Measurements from ENCODE around the gene VWA7.

Gene VWA7, protein sequence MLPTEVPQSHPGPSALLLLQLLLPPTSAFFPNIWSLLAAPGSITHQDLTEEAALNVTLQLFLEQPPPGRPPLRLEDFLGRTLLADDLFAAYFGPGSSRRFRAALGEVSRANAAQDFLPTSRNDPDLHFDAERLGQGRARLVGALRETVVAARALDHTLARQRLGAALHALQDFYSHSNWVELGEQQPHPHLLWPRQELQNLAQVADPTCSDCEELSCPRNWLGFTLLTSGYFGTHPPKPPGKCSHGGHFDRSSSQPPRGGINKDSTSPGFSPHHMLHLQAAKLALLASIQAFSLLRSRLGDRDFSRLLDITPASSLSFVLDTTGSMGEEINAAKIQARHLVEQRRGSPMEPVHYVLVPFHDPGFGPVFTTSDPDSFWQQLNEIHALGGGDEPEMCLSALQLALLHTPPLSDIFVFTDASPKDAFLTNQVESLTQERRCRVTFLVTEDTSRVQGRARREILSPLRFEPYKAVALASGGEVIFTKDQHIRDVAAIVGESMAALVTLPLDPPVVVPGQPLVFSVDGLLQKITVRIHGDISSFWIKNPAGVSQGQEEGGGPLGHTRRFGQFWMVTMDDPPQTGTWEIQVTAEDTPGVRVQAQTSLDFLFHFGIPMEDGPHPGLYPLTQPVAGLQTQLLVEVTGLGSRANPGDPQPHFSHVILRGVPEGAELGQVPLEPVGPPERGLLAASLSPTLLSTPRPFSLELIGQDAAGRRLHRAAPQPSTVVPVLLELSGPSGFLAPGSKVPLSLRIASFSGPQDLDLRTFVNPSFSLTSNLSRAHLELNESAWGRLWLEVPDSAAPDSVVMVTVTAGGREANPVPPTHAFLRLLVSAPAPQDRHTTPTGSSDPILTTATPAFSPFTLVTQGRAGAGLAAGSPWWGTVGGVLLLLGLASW

DNA sequence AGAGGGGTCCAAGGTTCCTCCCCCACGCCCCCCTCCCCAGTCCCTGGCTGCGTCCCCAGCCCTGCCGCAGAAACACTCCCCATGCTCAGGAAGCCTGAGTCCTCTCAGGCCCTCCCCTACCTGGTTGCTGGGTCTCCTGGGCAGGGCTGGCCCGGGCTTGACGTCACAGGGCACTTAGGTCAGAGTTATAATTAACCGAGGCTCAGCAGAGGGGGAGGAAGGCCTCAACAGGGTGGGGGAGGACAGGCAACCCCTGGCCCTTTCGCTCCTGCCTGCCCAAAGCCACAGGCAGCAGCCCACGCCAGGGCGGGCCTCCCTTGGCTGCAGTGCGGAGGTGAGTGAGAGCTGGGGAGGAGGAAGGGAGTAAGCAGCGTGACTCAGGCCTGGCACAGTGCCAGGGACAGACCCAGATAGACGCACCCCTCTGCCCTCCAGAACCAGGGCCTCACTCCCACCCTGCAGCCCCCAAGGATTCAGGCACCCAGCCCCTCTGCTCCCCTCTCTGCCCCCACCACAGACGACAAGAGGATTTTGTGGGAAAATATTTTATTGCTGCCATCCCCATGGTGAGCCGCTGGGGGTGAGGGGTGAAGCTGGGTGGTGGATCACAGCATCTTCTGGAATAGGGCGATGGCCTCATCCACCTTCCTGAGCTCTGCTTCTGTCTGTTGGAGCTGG, at the start of gene VWA7:
Gene VWA7 (minus strand): TSS at position 340 of the 678 bp plus-strand sequence. CDS start 549 bp downstream, outside the sequence.
- TF ChIP-seq GATA3 (IDR thresholded peaks at IDR 0.05; ENCODE audit: low read depth, low read length), result no peak
- TF ChIP-seq GATA2 (IDR thresholded peaks at IDR 0.05; ENCODE audit: low read depth, low read length), result no peak

DNA sequence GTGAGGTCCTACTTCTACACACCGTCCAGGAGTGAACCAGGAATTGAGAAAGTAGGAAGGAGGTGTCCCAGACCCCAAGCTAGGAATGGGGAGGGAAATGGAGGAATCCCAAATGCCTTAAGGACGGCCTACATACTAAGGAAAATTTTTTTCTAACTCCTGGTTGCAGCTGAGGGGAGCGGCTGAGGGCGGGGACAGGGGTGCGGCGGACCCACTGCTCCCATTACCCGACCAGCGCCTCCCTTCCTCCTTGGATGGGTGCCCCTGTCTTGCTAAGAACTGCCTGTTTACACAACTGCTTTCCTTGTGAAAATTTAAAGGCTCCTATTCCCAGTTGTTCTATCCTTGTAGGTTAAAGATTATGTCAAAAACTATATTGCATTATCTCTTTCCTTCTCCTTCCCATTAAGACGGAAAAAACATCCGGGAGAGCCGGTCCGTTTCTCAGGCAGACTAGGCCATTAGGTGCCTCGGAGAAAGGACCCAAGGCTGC, 49.7 kb upstream of the VWA7 start:
- TF ChIP-seq GATA3 (IDR thresholded peaks at IDR 0.05; ENCODE audit: low read depth, low read length), result no peak
- no peak for TF ChIP-seq GATA2 (IDR thresholded peaks at IDR 0.05; ENCODE audit: low read depth, low read length)

DNA sequence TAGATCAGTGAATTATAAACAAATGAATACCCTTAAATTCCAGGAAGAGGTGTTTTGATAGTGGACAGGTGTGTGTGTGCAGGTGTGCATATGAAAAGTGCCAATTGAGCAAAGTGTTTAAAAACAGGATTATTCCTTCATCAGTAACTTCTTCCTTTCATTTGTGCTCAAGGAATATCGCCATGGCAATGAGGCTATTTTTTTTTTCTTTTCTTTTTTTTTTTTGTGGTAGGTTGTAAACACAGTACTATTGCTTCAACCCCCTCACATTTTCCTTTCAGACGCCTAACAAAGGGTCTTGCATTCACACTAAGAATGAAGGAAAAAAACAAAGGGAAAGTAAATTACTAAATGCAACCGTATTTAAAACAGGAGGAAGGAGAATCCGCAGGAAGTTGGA, 48.4 kb upstream of the VWA7 start:
- TF ChIP-seq GATA2 (IDR thresholded peaks at IDR 0.05; ENCODE audit: low read depth, low read length), result no peak
- TF ChIP-seq GATA3 (IDR thresholded peaks at IDR 0.05; ENCODE audit: low read depth, low read length), result no peak

DNA sequence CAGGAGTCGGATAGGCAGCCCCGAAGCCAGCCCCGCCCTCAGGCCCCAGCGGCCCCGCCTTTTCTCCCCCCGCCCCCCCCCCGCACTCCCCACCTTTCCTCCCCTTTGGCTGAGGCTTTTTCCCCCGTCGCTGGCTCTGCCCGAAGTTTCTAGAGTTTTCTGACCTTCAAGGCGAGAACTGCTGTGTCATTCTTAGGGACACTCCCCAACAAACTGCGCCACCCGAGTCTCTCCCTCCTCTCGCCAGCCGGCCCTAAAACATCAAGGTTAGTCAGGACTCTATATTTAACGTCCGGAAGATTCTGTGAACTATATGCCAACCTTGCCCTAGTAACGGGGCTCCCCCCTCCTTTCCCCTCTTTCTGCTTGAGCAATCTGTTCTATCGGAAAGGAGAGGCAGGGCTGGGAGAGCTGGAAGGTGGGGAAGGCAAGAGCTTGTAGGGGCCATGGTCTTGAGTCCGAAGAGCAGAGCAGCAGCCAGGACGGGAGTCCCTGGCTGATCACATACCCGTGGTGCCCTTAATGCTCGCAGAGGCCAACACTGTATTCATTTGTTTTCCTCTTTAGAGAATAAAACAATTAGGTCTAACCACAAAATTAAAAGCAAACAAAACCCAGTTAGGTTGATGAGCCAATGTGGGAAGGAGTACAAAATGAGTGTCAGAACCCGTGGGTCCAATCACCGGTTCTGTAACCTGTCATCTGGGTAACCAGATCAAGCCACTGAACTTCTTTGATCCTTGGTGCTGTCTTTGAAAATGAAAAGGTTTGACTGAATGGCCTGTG, 45.1 kb upstream of the VWA7 start:
- TF ChIP-seq GATA2 (IDR thresholded peaks at IDR 0.05; ENCODE audit: low read depth, low read length) (no peak), GATA3 (IDR thresholded peaks at IDR 0.05; ENCODE audit: low read depth, low read length) (no peak)

DNA sequence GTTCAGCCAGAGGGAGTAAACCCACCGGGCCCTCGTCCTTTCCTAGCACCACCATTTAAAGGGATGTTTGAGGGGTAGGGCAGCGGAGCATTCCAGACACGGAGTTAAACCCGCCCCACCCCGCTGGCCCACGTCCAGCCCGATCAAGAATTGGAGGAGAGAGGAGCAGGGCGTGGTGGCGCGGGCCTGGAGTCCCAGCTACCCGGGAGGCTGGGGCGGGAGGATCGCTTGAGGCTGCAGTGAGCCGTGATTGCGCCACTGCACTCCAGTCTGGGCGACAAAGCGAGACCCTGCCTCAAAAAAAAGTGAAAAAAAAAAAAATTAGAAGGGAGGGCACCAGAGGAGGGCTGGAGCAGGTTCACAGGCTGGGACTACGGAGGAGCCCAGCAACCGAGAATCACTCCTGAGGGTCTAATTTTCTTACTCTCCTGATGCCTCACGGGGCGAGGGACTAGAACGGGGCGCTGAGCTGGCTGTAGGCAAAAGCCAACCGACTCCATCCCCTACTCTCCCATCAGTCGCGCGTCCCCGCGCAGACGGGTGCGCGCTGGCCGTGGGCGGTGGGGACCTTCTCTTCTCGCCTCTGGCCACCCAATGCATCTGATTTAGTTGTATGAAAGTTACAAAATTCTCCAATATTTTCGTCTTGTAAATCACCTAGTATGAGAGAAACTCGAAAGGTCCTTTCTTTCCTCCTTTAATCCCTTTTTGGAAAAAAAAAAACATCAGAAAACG, 44.3 kb upstream of the VWA7 start:
- TF ChIP-seq GATA2 (IDR thresholded peaks at IDR 0.05; ENCODE audit: low read depth, low read length), result no peak
- no peak for TF ChIP-seq GATA3 (IDR thresholded peaks at IDR 0.05; ENCODE audit: low read depth, low read length)

DNA sequence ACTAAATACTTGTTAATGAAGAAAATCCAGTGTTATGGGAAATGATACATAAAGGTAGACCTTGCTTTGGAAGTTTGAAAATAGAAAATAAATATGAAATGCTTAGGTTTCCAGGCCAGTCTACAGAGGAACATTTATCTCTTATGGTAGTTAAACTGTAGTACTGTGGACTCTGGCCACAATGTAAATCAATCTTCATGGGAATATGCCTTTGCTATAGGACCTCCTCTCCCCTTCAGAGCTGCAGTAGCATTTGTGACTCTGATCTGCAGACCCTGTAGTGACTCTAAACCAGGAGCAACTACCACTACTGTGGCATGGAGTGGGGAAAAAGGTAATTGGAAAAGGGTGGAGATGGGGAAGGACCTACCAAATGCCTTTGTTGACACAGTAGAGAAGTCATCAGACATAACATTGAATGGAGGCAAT, 42.8 kb upstream of the VWA7 start:
- TF ChIP-seq GATA2 (IDR thresholded peaks at IDR 0.05; ENCODE audit: low read depth, low read length) (no peak), GATA3 (IDR thresholded peaks at IDR 0.05; ENCODE audit: low read depth, low read length) (no peak)

DNA sequence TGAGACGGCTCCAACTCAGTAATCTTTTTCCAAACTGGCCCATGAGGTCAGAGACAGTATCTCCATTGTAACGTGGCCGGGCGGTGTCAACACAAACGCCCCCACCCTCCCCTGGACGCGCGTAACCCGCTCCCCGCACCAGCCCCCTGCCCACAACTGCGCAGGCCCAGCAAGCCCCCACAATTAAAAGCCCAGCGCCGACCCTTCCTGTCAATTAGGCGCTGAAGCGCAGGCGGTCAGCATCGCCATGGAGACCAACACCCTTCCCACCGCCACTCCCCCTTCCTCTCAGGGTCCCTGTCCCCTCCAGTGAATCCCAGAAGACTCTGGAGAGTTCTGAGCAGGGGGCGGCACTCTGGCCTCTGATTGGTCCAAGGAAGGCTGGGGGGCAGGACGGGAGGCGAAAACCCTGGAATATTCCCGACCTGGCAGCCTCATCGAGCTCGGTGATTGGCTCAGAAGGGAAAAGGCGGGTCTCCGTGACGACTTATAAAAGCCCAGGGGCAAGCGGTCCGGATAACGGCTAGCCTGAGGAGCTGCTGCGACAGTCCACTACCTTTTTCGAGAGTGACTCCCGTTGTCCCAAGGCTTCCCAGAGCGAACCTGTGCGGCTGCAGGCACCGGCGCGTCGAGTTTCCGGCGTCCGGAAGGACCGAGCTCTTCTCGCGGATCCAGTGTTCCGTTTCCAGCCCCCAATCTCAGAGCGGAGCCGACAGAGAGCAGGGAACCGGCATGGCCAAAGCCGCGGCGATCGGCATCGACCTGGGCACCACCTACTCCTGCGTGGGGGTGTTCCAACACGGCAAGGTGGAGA, 38.1 kb upstream of the VWA7 start, which contains the start of the genes HSPA1A and HSPA1L:
Gene HSPA1A (plus strand): TSS at position 519 of the 814 bp plus-strand sequence. CDS start 214 bp downstream, at position 733.
Gene HSPA1L (minus strand): TSS at position 259 of the 814 bp plus-strand sequence. CDS start 3,311 bp downstream, outside the sequence.
- TF ChIP-seq GATA3 (IDR thresholded peaks at IDR 0.05; ENCODE audit: low read depth, low read length) (no peak), GATA2 (IDR thresholded peaks at IDR 0.05; ENCODE audit: low read depth, low read length) (no peak)

DNA sequence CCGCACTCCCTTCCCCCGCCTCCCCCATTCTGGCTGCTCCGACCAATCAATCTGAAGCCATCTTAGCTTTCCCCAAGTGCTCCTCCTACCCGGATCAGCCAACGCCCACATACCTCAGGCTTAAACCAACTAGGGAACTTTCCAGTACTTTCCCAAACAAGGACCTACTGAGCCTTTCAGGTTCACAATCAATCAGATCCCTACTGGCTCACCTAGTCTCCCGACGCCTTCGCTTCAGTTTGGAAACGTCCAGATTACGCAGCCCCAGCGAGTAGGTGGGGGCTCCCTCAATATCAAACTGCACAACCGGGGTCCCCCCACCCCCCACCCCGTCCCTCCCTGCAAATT, 37.5 kb upstream of the VWA7 start:
- no peak for TF ChIP-seq GATA3 (IDR thresholded peaks at IDR 0.05; ENCODE audit: low read depth, low read length)
- no peak for TF ChIP-seq GATA2 (IDR thresholded peaks at IDR 0.05; ENCODE audit: low read depth, low read length)

DNA sequence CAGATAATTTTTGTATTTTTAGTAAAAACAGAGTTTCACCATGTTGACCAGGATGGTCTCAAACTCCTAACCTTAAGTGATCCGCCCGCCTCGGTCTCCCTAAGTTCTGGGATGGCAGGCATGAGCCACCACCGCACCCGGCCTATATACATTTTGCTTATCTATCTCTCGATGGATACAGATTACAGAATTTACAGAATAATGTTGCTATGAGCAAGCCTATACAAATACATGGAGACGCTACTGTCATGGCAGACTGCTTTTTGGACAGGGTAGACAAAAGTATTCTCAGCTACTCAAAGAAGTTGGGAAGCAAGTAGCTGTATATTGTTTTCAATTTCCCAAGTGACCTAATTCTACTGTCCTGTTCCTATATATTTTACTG, 36.3 kb upstream of the VWA7 start:
- TF ChIP-seq GATA2 (IDR thresholded peaks at IDR 0.05; ENCODE audit: low read depth, low read length) (no peak), GATA3 (IDR thresholded peaks at IDR 0.05; ENCODE audit: low read depth, low read length) (no peak)

DNA sequence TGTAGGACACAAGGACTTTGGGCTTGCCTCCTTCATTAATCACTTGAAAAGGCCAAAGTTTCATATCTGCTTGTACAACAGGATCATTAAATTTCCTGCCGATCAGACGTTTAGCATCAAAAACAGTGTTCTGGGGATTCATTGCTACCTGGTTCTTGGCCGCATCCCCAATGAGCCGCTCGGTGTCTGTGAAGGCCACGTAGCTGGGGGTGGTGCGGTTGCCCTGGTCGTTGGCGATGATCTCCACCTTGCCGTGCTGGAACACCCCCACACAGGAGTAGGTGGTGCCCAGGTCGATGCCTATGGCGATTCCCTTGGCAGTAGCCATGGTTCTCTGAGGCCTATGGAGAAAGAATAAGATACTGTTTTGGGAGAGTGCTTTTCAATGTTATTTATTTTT, 34.5 kb upstream of the VWA7 start:
- TF ChIP-seq GATA2 (IDR thresholded peaks at IDR 0.05; ENCODE audit: low read depth, low read length) (no peak), GATA3 (IDR thresholded peaks at IDR 0.05; ENCODE audit: low read depth, low read length) (no peak)

DNA sequence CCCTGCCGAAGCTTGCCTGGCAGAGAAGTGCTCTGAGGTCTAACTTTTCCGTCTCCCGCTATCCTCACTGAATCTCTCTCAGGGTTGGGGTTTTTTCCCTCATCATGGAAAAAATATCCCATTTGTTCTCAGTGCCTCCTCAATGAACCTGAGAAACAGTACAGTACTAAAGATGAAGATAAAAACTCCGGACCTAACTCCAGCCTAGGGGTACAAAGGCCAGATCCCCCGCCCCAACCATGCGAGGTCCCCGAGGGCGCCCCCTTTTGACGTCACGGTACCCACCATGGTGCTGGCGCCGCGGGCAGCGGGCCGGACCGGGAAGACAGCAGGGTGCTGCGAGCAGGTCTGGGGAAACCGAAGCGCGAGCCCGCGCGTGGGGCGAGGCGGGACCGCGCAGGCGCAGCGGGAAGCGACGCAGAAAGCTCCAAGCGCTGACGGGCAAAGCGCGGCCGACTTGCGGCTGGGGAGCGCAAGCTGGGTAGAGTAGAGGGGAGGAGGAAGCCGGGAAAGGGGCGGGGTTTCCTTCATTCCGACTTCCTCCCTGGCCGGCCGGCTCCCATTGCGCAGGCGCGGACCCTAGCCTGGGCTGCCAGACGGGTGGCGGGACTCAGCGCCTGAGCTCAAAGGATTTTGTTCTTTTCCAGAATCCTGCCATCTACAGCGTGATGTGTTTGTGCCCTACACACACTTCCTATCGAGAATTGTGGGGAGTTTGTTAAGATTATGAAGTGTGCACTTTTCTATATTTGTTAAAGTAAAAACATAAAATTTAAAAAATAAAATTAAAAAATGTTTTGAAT, 29.5 kb upstream of the VWA7 start, which contains the start of gene LSM2:
Gene LSM2 (minus strand): TSS at position 497 of the 803 bp plus-strand sequence. CDS start 209 bp downstream, at position 288.
- TF ChIP-seq GATA3 (IDR thresholded peaks at IDR 0.05; ENCODE audit: low read depth, low read length), result no peak
- TF ChIP-seq GATA2 (IDR thresholded peaks at IDR 0.05; ENCODE audit: low read depth, low read length), result 0 out of 2 replicates have a peak, but pooled peaks have one; percentile 13

Measured in SH-SY5Y (cell line).